HCT116 (cell line): ENCODE measurements around the gene SFXN3. TPM values are rescaled to one million over a fixed set of nuclear protein-coding genes. Genes with fewer than 3 reads are reported as not detected.

ENCODE experiments used
- ATAC-seq: fragments of 200-7000 bp; cut with Tn5 transposase; 2 replicates; pipeline ENCODE4 v1.9.1; 2020; ENCODE audit warnings: mild to moderate bottlenecking, moderate library complexity
- BruUV-seq: library from RNA; stranded (reverse); fragments of 400-500 nt; replicated peaks from 2 replicates; lab custom pipeline; 2021; lab: Mats Ljungman, UMichigan
- CTCF ChIA-PET: fragments of 300-600 bp; sonication (Branson Sonifier 250); formaldehyde crosslinking; loops from one replicate; lab custom pipeline; 2021; ENCODE audit warnings: antibody characterized with exemption; lab: Charles Lee
- POLR2A ChIA-PET: fragments of 300-600, 350-600 bp; sonication (Branson Sonifier 250); formaldehyde crosslinking; loops from one replicate; lab custom pipeline; 2021; ENCODE audit warnings: antibody characterized with exemption; lab: Charles Lee
- RAD21 ChIA-PET, 2 experiments: fragments of 300-600 bp; sonication (Branson Sonifier 250); formaldehyde crosslinking; loops; one replicate each; lab custom pipeline; 2023; ENCODE audit warnings: low total read pairs in 2 of 2; ENCODE audit not compliant: uncharacterized antibody in 2 of 2, unreplicated experiment in 2 of 2, low non-redundant PET in 1 of 2; lab: Charles Lee
- DNase-seq: peaks from one replicate; pipeline ENCODE4 v3.0.0-alpha.2; 2010; ENCODE audit warnings: low read depth, low spot score
- H2AFZ ChIP-seq: fragments of 200-600 bp; shearing (Covaris generic), sonication (generic); 2 replicates; pipeline ENCODE4 v1.6.1; 2017; ENCODE audit warnings: low read depth, mixed run types, mixed read lengths, antibody characterized with exemption, low read length; ENCODE audit not compliant: poor library complexity, severe bottlenecking
- H3K27ac ChIP-seq: 2 replicates; pipeline ENCODE4 v1.5.1; 2012; ENCODE audit warnings: low read depth, low read length
- H3K27me3 ChIP-seq: fragments of 200-600 bp; sonication (generic); 2 replicates; pipeline ENCODE4 v1.6.1; 2016; ENCODE audit warnings: mixed run types, low read length, mixed read lengths; ENCODE audit not compliant: insufficient read depth
- H3K36me3 ChIP-seq, 2 experiments: fragments of 200-500 bp in 1 of 2; fragments of 200-600 bp in 1 of 2; sonication (Bioruptor generic) in 1 of 2; sonication (generic) in 1 of 2; 2 replicates each; pipeline versions ENCODE4 v1.5.1 to v1.6.1; 2014 to 2016; ENCODE audit warnings: low read length in 2 of 2, inconsistent platforms in 1 of 2, mixed read lengths in 1 of 2, mixed run types in 1 of 2; ENCODE audit not compliant: insufficient read depth in 2 of 2, control insufficient read depth in 1 of 2
- H3K4me1 ChIP-seq, 2 experiments: fragments of 200-600 bp in 1 of 2; sonication (generic) in 1 of 2; 2 replicates each; pipeline versions ENCODE4 v1.5.1 to v1.6.1; 2012 to 2017; ENCODE audit warnings: low read length in 2 of 2, inconsistent platforms in 1 of 2, mild to moderate bottlenecking in 1 of 2, mixed read lengths in 1 of 2, mixed run types in 1 of 2, moderate library complexity in 1 of 2; ENCODE audit not compliant: insufficient read depth in 2 of 2, control insufficient read depth in 1 of 2
- H3K4me2 ChIP-seq: fragments of 200-600 bp; sonication (generic); 2 replicates; pipeline ENCODE4 v1.6.1; 2017; ENCODE audit warnings: mixed run types, low read length, mixed read lengths
- H3K4me3 ChIP-seq, 2 experiments: fragments of 200-600 bp in 1 of 2; sonication (generic) in 1 of 2; replicated peaks in 1 of 2; 2 replicates each; pipeline ENCODE4 v1.5.1; 2011 to 2016; ENCODE audit warnings: low read length in 2 of 2, control low read depth in 1 of 2, low read depth in 1 of 2, mild to moderate bottlenecking in 1 of 2, mixed read lengths in 1 of 2, mixed run types in 1 of 2
- H3K79me2 ChIP-seq: fragments of 200-600 bp; sonication (generic); 2 replicates; pipeline ENCODE4 v1.6.1; 2017; ENCODE audit warnings: mild to moderate bottlenecking, mixed run types, low read length, moderate library complexity, mixed read lengths; ENCODE audit not compliant: insufficient read depth
- H3K9ac ChIP-seq: fragments of 200-600 bp; sonication (generic); 2 replicates; pipeline ENCODE4 v1.6.1; 2016; ENCODE audit warnings: low read length, mixed read lengths
- H3K9me2 ChIP-seq: fragments of 200-600 bp; sonication (generic), shearing (Covaris generic); 2 replicates; pipeline ENCODE4 v1.6.1; 2017; ENCODE audit warnings: mixed run types, mild to moderate bottlenecking, moderate library complexity; ENCODE audit not compliant: insufficient read depth
- H3K9me3 ChIP-seq, 2 experiments: fragments of 200-500 bp in 1 of 2; fragments of 200-600 bp in 1 of 2; sonication (Bioruptor generic) in 1 of 2; sonication (generic) in 1 of 2; 2 replicates each; pipeline ENCODE4 v1.6.1; 2014 to 2017; ENCODE audit warnings: low read length in 2 of 2, mixed read lengths in 2 of 2, inconsistent platforms in 1 of 2, low read depth in 1 of 2, mild to moderate bottlenecking in 1 of 2, mixed run types in 1 of 2, moderate library complexity in 1 of 2; ENCODE audit not compliant: control insufficient read depth in 1 of 2, insufficient read depth in 1 of 2
- H4K20me1 ChIP-seq: fragments of 200-600 bp; sonication (generic), shearing (Covaris generic); 2 replicates; pipeline ENCODE4 v1.6.1; 2017; ENCODE audit warnings: mixed run types, mild to moderate bottlenecking, moderate library complexity; ENCODE audit not compliant: insufficient read depth
- CEBPB ChIP-seq: IDR thresholded peaks from 2 replicates; pipeline ENCODE4 v1.6.1; 2012; ENCODE audit warnings: low read depth
- CTCF ChIP-seq, 3 experiments: fragments of 200-600 bp in 1 of 3; sonication (generic) in 1 of 3; IDR thresholded peaks in 2 of 3; conservative IDR thresholded peaks in 1 of 3; 2 replicates each; pipeline ENCODE4 v1.5.1; 2012 to 2017; ENCODE audit warnings: low read depth in 2 of 3, low read length in 2 of 3, antibody characterized with exemption in 1 of 3, borderline replicate concordance in 1 of 3, control low read depth in 1 of 3, mild to moderate bottlenecking in 1 of 3, mixed read lengths in 1 of 3, mixed run types in 1 of 3, moderate library complexity in 1 of 3; ENCODE audit not compliant: insufficient read depth in 1 of 3
- EZH2 ChIP-seq: fragments of 200-600 bp; sonication (generic); IDR thresholded peaks from 2 replicates; pipeline ENCODE4 v1.6.1; 2017; ENCODE audit warnings: antibody characterized with exemption, mixed run types
- FOSL1 ChIP-seq: IDR thresholded peaks from 2 replicates; pipeline ENCODE4 v1.6.1; 2012; ENCODE audit warnings: low read depth
- JUND ChIP-seq: IDR thresholded peaks from 2 replicates; pipeline ENCODE4 v1.6.1; 2012
- MAX ChIP-seq: IDR thresholded peaks from 2 replicates; pipeline ENCODE4 v1.6.1; 2012
- POLR2A ChIP-seq: IDR thresholded peaks from 2 replicates; pipeline ENCODE4 v1.7.0; 2011; ENCODE audit warnings: borderline replicate concordance; ENCODE audit not compliant: insufficient read depth, insufficient read length; ENCODE audit errors: extremely low read depth
- POLR2AphosphoS5 ChIP-seq: IDR thresholded peaks from 2 replicates; pipeline ENCODE4 v1.6.1; 2011; ENCODE audit warnings: mild to moderate bottlenecking, low read depth, low read length, moderate library complexity
- RAD21 ChIP-seq: IDR thresholded peaks from 2 replicates; pipeline ENCODE4 v1.6.1; 2012; ENCODE audit warnings: low read depth, mild to moderate bottlenecking
- REST ChIP-seq: IDR thresholded peaks from 2 replicates; pipeline ENCODE4 v1.6.1; 2012; ENCODE audit warnings: low read depth
- SIN3A ChIP-seq: IDR thresholded peaks from 2 replicates; pipeline ENCODE4 v1.6.1; 2012; ENCODE audit warnings: low read depth
- SP1 ChIP-seq: IDR thresholded peaks from 2 replicates; pipeline ENCODE4 v1.6.1; 2012; ENCODE audit warnings: low read depth
- SRF ChIP-seq: IDR thresholded peaks from 2 replicates; pipeline ENCODE4 v1.6.1; 2012; ENCODE audit warnings: low read depth
- YY1 ChIP-seq: IDR thresholded peaks from 2 replicates; pipeline ENCODE4 v1.6.1; 2011; ENCODE audit warnings: low read length, low read depth, moderate library complexity, mild to moderate bottlenecking; ENCODE audit not compliant: insufficient replicate concordance; ENCODE audit errors: extremely low read depth
- ZBTB33 ChIP-seq: IDR thresholded peaks from 2 replicates; pipeline ENCODE4 v1.6.1; 2011; ENCODE audit warnings: mild to moderate bottlenecking, low read length, moderate library complexity; ENCODE audit not compliant: insufficient replicate concordance; ENCODE audit errors: extremely low read depth
- ZFX ChIP-seq: fragments of 450-650 bp; IDR thresholded peaks from 2 replicates; pipeline ENCODE4 v1.6.1; 2017
- ZNF274 ChIP-seq: fragments of 200-500 bp; sonication (Bioruptor generic); IDR thresholded peaks from 2 replicates; pipeline ENCODE4 v1.6.1; 2014; ENCODE audit warnings: mild to moderate bottlenecking, low read depth, low read length, inconsistent platforms
- intact Hi-C: fragments of 100-400 bp; cut with micrococcal nuclease; formaldehyde crosslinking; loops from 2 replicates; pipeline ENCODE4 v1.10.0; 2022
- total RNA-seq: library from RNA; stranded (reverse); gene quantifications from one replicate; pipeline ENCODE4 v1.2.1, GENCODE V29; 2021; ENCODE audit not compliant: unreplicated experiment

The SFXN3 gene
- total RNA-seq, 1 experiment from 2014 or later: 52.5 TPM

GRCh38 chr10:101053516-101053915 lies 22.5 kb downstream of the SFXN3 start:
- 0 out of 2 replicates have a peak overlapping the region, but pooled peaks have one; percentile 43 for H3K4me2 ChIP-seq
- no peaks in the 10 kb centered on the region for H3K27me3 ChIP-seq
- POLR2A ChIA-PET: interaction anchor here (3.6 kb wide), 1 partner anchor 10 kb away, joined by 33 read pairs; no protein-coding TSS in a partner anchor
- H3K4me1 ChIP-seq: peaks cover 18 to 36% of the 10 kb centered on the region in 2 experiments
- H2AFZ ChIP-seq: no peak overlapping the region
- ATAC-seq (no peak), DNase-seq (no peak)
- no peak overlapping the region for H3K27ac ChIP-seq
- H4K20me1 ChIP-seq: no peaks in the 10 kb centered on the region
- H3K4me3 ChIP-seq: no peak overlapping the region
- H3K9me2 ChIP-seq: no peaks in the 10 kb centered on the region
- H3K9ac ChIP-seq: no peak overlapping the region
- RAD21 ChIA-PET: no interaction called here
- peaks cover 86% of the 10 kb centered on the region for H3K79me2 ChIP-seq
- BruUV-seq: no TSS peak
- CTCF ChIA-PET: interaction anchor here (1.5 to 6.1 kb wide), 5 partner anchors 7 to 89 kb away, joined by 3 to 118 read pairs (median 104); partner anchors contain the start of gene KAZALD1
- no peaks in the 10 kb centered on the region for H3K9me3 ChIP-seq
- TF ChIP-seq FOSL1 (no peak), REST (no peak), ZBTB33 (no peak), CEBPB (no peak), SRF (no peak), MAX (no peak), POLR2A (no peak), ZFX (no peak), RAD21 (no peak), POLR2AphosphoS5 (no peak), EZH2 (no peak), ZNF274 (no peak), JUND (no peak), YY1 (no peak), CTCF (IDR thresholded peaks at IDR 0.05 in 2 of 3, conservative IDR thresholded peaks at IDR 0.05 in 1 of 3; ENCODE audit: borderline replicate concordance in 1 of 3, insufficient read depth in 1 of 3, low read depth in 2 of 3, low read length in 2 of 3) (no peak), SP1 (no peak), SIN3A (no peak)
- H3K36me3 ChIP-seq: peaks cover 9 to 30% of the 10 kb centered on the region in 2 experiments; a peak in 3 of 4 replicates
- intact Hi-C loops: no loop called here
